Measurements from ENCODE around the gene DOK6.

The DOK6 gene

DNA sequence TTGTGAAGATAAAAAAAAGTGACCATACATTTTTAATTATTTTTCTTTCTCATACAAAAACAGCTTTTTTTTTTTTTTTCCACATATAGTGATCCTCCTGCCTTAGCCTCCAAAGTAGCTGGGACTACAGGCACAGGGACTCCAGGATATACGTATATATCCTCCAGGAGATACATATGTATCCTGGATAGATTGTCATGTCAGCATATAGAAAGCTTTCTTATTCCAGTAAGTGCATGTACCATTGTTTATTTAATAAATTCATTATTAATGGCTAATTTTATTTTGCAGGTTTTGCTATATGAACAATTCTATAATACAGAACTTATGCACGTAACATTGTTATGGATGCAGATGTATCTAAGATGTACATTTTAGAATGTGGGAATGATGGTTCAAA is 138.7 kb downstream of the DOK6 start:
- no peak for DNase-seq (ENCODE audit: low spot score)

DNA sequence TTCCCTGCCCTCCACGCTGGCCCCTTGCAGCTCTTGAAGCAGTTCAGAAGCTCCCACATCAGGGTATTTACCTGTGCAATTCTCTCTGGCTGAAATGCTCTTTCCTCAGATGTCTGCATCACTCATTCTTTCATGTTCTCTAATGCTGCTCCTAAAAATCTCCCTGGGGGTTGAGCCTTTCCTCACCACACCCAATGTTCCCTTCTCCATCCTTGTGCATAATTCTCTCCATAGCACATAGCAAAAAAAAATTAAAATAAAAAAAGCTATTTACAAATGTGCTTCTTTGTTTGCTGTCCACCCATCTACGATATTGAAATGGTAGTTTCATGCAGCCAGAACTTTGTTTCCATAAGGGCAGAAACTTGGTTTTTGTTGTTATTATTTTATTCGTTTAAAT is 155.5 kb downstream of the DOK6 start:
- DNase-seq (ENCODE audit: low spot score), result no peak

DNA sequence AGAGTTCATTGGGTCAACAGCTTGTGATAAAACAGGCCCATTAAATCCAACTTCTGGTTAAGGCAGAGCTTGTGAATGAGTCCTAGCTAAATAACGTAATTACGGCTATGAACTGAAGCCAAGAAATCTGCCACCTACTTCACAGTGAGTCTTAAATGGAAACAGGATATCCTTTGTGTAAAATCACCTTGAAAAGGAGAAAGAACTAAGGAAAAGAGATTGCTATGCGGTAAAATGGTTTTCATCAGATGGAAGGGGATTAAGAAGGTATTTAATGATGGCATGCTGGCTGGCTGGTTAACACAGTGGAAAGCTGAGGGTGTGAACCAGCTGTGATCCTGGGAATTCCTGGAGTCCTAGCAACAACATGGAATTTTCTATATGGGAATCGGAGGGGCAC is 156.6 kb downstream of the DOK6 start:
- DNase-seq (ENCODE audit: low spot score), result no peak

DNA sequence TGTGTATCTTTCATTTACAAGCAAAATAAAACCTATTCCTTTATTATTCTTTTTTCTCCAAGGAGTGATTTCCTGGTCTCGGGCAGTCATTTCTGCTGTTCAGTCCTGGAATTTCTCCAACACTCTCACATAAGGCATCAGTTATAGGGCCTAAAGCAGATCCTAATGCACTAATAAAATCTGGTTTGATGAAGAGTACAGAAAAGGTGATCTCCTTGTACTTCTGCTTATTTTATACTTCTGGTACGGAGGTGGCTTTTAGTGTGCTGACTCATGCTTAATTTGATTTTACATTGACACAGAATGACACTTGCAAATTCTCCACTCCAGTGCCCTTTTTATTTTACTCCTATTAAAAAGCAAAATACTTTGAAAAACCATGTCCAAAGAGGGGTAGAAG is 157.4 kb downstream of the DOK6 start:
- no peak for DNase-seq (ENCODE audit: low spot score)

DNA sequence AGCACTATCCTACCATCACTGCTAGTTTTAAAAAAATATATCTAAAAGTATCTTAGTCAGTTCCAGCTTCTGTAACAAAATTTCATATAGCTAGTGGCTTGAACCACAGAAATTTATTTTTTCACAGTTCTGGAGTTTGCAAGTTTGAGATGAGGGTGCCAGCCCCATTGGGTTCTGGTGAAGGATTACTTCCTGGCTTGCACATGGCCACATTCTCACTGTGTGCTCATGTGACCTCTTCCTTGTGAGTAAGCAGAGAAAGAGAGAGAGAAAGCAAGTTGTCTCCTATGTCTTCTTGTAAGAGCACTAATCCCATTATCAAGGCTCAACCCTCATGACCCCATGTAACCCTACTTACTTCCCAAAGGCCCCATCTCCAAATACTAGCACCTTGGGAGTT is 158.9 kb downstream of the DOK6 start:
- no peak for DNase-seq (ENCODE audit: low spot score)

DNA sequence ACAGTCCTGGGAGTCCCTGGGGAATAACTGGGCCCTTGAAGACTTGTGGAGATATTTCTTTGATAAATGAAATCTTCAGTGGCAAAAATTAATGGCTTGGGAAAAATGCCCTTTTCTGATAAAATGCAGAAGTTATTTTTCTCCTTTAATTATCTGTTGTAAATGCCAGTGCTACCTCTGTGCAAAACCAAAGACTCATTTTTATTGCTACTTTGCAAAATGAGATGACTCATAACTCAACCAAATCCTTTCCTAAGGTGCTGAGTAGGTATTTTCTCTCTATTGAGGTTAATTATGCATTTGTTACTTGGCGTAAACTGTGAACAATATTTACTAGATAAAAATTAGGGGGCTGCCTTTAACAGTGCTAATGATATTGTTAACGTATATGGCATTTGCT is 163.9 kb downstream of the DOK6 start:
- DNase-seq (ENCODE audit: low spot score), result no peak

DNA sequence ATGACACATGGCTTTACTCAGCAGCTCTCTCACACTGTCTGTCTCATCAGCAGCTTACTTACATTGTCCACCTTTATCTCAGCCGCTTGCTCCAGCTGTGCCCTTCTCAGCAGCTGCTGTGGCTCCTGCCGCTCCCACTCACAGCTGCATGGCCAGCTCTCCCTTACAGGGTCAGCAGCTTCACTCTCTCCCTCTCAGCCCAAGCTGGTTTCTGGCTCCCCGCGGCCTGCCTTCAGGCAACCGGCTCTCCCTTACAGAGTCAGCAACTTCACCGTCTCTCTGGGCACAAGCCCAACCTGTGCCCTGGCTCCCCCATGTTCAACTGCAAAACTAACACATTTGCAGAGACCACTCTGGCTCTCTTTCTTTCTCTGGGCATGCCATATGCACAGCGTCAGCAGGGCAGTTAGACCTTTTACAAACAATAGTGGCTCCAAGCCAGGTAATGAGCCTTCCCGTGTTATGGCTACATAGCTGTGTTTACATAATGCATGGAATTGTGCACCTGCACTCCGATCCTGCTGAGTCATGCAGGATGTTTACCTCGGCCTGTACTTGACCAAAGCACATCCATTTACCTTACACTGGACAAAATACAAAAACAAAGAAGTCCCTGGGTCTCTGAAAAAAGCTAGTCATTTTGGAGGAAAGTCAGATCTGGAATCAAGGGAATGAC is 167.3 kb downstream of the DOK6 start:
- DNase-seq (ENCODE audit: low spot score), result no peak

DNA sequence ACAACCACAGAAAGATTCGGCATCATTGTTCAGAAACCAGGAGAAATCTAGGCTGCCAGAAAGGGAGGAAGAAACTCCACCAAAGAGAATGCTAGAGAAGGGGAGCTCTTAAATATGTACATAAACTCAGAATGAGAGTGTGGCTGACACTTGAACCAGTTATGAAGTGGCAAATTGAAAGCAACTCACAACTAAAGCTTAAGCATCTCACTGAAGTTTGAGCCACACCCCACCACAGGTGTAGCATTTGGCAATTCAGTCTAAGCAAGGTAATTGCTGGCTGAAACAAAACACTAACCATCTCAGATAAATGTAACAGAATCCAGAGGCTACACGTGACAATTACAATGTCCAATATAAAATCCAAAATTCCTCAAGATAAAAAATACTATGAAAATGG is 168.4 kb downstream of the DOK6 start:
- DNase-seq (ENCODE audit: low spot score), result no peak

DNA sequence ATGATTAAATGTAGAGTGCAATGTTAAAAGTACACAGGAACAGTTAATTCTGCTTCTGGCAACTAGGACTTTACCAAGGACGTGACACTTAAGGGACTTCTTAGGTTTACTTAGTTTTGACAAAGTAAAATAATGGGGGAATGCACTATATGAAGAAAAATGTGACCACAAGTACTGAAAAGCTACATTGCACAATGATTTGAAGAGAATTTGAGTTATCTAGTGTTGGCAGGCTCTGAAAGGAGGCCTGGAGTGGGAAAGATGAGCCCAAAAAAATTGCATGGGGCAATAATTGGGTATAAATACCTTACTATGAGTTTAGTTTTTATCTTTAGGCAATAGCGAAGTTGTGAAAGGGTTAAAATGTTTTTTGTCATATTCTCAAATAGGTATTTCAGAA is 173.7 kb downstream of the DOK6 start:
- DNase-seq (ENCODE audit: low spot score), result no peak

DNA sequence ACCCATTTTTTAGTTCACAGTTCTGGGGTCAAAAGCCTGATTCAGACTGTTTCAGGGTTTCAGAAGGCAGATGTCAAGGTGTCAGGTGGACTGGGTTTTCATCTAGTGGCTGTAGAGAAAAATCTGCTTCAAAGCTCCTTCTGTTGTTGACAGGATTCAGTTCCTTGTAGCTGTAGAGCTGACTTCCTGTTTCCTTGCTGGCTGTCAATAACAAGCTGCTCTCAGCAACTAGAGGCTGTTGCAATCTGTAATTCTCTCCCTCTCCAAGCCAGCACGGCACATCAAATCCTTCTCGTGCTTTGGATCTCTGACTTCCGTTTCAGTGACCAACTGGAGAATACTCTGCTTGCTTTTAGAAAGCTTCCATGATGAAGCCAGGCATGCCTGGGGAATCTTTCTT is 179.4 kb downstream of the DOK6 start:
- DNase-seq (ENCODE audit: low spot score), result peak; percentile 20

DNA sequence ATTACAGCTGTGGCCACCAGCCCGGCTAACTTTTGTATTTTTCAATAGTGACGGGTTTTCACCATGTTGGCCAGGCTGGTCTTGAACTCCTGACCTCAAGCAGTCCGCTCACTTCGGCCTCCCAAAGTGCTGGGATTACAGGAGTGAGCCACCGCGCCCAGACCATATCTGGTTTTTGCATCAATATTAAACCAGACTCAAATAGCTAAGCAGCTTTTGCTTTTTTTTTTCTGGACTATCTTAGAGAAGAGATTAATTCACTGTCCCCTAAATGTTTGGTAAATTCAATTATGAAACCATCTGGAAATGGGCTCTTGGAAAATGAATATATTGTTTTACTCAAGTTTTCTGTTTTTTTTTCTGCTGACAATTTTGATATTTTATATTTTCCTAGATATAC is 183.7 kb downstream of the DOK6 start:
- no peak for DNase-seq (ENCODE audit: low spot score)

DNA sequence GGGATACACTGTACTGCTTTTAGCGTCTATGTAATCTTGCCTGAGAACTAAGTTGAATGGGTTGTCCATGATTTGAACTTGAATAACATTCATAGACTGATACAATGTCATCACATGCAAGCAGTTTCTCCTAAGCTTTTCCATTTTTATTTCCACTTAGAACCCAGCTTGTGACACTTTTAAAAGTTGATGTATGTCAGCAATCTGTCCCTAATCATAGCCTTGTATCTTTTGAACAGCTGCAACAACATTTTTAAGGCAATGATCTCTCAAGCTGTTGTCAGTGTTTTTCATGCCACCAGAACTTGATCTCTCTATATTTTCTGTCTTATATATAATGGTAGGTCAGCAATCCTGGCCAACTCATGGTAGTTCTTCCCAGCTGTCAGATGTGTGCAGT is 185.0 kb downstream of the DOK6 start:
- DNase-seq (ENCODE audit: low spot score), result no peak

DNA sequence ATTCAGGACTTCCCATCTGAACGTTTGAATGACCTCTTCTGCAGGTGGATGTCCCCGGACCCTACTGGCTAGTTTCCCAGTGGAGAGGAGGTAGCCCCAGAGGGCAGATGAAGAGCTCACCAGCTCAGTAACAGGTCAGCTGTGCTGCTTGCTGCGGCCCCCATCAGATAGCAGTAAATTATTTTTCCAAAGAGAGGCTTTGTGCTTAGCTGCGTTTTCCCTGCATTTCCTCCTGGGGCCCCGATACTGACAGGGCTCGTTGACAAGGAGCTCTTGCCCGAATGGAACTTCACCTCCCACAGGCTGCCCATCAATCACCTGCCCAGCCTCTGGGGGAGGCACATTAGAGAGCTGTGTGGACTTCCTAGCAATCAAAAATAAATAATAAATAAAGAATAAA is 185.8 kb downstream of the DOK6 start:
- no peak for DNase-seq (ENCODE audit: low spot score)

DNA sequence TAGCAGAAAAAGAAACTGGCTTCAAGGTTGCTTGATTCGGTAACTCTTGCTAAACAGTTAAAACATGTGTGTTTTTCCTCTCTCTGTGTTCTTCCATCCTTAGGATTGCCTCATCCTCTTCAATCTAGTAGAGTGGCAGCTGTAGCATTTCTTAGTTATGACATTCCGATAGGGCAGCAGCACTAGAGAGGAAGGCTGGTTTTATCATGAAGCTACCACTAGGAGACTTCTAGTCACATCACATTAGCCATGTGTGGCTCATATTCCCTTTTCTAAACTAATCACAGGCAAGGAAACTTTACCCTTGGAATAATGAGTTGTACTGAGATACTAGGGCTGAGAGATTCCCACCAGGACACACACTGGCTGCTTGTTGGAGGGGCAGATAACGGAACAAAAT is 187.6 kb downstream of the DOK6 start:
- DNase-seq (ENCODE audit: low spot score), result no peak

DNA sequence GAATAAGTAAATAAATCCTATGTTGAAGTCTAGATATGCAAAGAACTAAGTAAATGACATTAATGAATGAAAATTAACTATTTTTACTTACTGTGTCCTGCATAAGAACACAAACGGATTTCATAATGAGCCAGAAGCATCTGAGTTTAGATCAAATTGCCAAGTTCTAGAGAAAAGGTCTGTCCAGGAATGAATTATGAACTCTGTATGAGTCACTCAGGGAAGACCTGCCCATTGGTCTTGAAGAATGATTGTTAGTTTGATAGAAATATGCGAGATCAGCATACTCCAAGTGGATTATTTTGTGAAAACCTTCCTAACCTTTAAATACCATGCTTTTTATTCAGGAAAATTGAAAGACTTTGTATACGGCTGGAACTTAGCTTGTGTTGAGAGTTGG is 189.5 kb downstream of the DOK6 start:
- no peak for DNase-seq (ENCODE audit: low spot score)

DNA sequence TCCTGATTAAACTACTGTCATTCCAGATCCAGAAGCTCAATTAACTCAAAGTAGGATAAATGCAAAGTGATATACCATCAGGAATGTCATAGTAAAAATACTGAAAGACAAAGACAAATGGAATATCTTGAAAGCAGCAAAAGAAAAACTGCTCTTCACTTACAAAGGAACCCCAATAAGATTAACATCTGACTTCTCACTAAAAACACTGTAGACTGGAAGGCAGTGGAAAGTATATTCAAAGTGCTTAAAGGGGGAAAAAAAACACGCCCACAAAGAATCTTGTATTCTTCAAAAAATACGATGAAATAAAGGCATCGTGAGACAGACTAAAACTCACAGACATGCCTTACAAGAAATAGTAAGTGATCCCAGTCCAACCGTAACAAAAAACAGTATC is 195.7 kb downstream of the DOK6 start:
- DNase-seq (ENCODE audit: low spot score), result no peak

DNA sequence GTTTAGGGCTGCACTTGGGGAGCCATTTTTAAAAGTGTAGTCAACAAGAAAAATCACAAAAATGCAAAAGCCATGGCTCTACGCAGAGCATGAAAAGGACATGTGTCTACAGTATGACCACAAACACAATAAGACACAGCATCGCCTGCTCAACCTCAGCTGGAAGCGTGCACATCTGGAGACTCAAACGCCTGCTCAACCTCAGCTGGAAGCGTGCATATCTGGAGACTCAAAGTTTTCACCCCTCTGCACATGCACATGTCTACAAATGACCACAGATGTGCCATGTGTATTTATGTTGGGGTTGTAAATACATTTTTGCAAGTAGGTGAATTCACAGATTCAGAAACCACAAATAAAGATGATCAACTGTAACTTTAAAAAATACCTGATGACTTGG is 196.9 kb downstream of the DOK6 start:
- DNase-seq (ENCODE audit: low spot score), result no peak

DNA sequence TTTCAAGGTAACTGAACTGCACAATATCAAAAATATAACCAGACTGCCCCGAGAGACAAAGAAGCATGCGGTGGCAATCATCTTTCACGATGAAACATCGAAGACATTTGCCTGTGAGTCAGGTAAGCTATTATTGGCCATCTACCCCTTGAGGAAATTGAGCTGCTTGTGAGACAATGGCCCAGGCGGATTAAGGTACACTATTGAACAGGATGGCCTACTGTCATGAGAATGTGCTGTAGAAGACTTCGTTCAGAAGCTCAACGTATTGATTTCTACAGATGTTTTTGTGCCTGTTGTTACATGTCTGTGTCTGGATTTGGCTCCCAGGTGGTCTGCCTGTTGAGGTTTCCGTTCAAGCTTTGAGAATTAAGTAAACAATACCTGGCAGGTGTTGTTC is 198.7 kb downstream of the DOK6 start:
- DNase-seq (ENCODE audit: low spot score), result no peak

DNA sequence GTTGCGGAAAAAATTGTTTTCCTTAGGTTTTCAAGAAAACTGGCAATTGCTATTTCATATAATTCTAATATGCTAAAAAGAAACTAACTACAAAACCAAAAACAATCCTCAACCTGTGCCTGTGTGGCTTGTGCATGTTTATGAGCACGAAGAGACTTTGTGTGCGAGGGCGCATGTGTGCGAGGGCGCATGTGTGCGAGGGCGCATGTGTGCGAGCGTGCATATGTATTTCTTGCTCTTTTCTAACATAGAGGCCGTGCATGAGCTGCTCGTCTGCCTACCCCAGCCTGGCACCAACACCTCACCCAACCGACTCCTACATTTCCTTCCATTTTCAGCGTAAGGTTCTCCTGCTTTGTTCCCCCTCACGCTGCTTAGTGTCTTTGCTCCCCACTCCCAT is 211.6 kb downstream of the DOK6 start:
- no peak for DNase-seq (ENCODE audit: low spot score)

DNA sequence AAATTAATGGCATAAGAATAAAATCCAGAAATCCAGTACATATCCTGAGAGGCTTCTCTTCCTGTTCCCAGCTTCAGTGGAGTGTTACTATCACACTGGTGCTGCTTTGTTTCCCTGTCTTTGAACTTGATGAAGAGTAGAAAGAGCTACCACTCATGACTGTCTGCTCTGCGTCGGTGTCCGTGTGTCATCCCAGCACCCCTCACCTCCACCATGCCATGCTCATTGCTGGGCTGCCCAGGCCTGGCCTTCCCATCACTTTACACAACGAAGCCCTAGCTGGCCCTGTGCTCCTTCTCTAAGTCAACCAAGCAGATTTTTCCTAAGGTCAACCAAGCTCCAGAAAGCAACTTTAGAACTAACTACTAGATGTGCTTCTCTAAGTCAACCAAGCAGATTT is 215.4 kb downstream of the DOK6 start:
- no peak for DNase-seq (ENCODE audit: low spot score)

DNA sequence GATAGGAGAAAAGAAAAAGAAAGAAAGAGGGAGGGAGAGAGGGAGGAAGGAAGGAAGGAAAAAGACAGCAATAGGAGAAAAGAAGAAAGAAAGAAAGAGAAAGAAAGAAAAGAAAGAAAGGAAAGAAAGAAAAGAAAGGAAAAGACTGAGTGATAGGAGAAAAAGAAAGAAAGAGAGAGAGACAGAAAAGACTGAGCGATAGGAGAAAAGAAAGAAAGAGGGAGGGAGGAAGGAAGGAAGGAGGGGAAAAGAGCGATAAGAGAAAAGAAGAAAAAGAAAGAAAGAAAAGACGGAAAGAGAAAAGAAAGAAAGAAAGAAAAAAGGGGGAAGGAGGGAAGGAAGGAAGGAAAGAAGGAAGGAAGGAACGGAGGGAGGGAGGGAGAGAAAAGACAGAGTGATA is 216.7 kb downstream of the DOK6 start:
- no peak for DNase-seq (ENCODE audit: low spot score)

DNA sequence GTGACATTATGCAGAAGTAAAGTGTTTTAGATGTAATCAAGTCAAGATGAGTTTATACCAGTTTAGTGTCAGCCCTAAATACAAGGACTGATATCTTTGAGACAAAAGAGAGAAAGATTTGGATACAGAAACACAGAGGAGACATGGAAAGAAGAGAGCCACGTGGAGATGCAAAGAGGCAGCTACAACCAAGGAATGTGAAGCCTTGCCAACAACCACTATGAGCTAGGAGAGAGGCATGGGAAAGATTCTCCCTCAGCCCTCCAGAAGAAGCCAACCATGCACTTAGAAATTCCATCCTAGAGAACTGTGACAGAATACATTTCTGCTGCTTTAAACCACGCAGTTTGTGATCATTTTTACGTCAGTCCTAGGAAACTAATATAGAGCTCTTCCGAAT is 217.2 kb downstream of the DOK6 start:
- no peak for DNase-seq (ENCODE audit: low spot score)

DNA sequence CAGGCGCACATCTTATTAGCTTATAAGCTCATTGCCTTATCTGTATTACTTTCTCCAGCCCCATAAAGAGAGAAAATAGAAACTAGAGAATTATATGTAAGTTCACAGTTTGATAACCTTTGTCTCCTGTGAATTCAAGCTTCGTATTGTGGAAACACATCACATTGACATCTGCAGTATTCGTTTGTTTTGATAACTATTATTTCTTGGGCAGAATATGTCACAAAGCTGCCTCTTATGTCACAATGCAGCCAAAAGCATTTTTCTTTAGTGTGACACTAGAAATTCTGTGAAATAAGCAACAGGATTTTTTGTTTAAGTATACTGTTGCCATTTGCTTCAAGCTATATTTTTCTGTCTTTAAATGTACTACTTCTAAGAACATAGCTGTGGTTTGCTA is 221.5 kb downstream of the DOK6 start:
- no peak for DNase-seq (ENCODE audit: low spot score)

DNA sequence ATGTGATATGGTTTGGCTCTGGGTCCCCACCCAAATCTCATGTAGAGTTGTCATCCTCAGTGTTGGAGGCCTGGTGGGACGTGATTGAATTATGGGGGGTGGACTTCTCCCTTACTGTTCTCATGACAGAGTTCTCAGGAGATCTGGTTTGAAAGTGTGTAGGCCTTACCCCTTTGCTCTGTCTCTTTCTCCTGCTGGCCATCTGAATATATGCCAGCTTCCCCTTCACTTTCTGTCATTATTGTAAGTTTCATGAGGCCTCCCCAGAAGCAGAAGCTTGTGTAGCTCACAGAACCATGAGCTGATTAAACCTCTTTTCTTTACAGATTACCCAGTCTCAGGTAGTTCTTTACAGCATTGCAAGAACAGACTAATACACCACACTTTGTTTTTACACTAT is 222.3 kb downstream of the DOK6 start:
- DNase-seq (ENCODE audit: low spot score), result no peak

DNA sequence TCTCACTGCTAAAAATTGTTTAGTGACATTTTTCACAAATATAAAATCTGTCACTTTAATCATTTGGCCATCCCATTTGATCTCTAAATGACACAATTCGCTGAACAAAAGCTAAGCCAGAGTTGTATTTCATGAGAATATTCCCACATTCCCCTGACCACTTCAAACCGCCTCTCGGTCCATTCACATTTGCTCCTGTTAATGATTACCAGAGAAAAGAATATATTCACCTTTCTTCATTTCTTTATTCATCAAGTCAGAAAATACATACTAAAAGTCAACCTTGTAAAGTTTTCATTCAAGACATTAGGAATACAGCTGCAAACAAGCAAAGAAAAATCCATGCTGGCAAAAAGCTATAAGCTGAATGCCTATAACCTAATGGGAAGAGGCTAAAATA is 225.5 kb downstream of the DOK6 start:
- no peak for DNase-seq (ENCODE audit: low spot score)
